ENCODE results near the gene COL8A1.
A peak's percentile ranks its signal among the peaks of the same experiment; 100 is the strongest.

Gene COL8A1

GRCh38 chr3:99781761-99782160 is 143.4 kb downstream of the COL8A1 start:
- no peaks in the 10 kb centered on the region for H3K9me2 ChIP-seq (replicated peaks; ENCODE audit: insufficient read depth, low read length)
- H3K4me3 ChIP-seq (ENCODE audit: low read length) = no peak overlapping the region
- no peak overlapping the region for H3K9ac ChIP-seq (ENCODE audit: low read length)
- no peak for DNase-seq
- H3K79me2 ChIP-seq (ENCODE audit: low read length) = no peaks in the 10 kb centered on the region
- no peaks in the 10 kb centered on the region for H3F3A ChIP-seq (ENCODE audit: insufficient read depth, low read length)
- TF ChIP-seq CTCF (IDR thresholded peaks at IDR 0.05; ENCODE audit: low read length) (no peak), EZH2phosphoT487 (IDR thresholded peaks at IDR 0.05; ENCODE audit: low read length) (no peak), EZH2 (optimal IDR thresholded peaks at IDR 0.05; ENCODE audit: low read depth, low read length) (no peak)
- H3K27ac ChIP-seq (ENCODE audit: low read length) = no peak overlapping the region
- H4K20me1 ChIP-seq (ENCODE audit: insufficient read depth, low read length) = no peaks in the 10 kb centered on the region
- H3K27me3 ChIP-seq (replicated peaks; ENCODE audit: insufficient read depth, low read length) = no peaks in the 10 kb centered on the region
- no peaks in the 10 kb centered on the region for H3K4me1 ChIP-seq (ENCODE audit: low read length)
- no peak overlapping the region for H3K4me2 ChIP-seq (ENCODE audit: low read depth, low read length)
- H3K9me3 ChIP-seq (replicated peaks; ENCODE audit: insufficient read depth, low read length) = no peaks in the 10 kb centered on the region
- no peaks in the 10 kb centered on the region for H3K36me3 ChIP-seq (replicated peaks; ENCODE audit: insufficient read depth, low read length)
- H2AFZ ChIP-seq (ENCODE audit: low read length) = no peak overlapping the region

- no peak for TF ChIP-seq EZH2phosphoT487 (IDR thresholded peaks at IDR 0.05; ENCODE audit: low read length)
- TF ChIP-seq CTCF (IDR thresholded peaks at IDR 0.05; ENCODE audit: low read length) = no peak
- TF ChIP-seq EZH2 (optimal IDR thresholded peaks at IDR 0.05; ENCODE audit: low read depth, low read length) = no peak
- Histone ChIP-seq H2AFZ (ENCODE audit: low read length) (no peak overlapping the region), H3K9me3 (replicated peaks; ENCODE audit: insufficient read depth, low read length) (no peaks in the 10 kb centered on the region), H3K79me2 (ENCODE audit: low read length) (no peaks in the 10 kb centered on the region), H3K9me2 (replicated peaks; ENCODE audit: insufficient read depth, low read length) (no peaks in the 10 kb centered on the region), H3K27me3 (replicated peaks; ENCODE audit: insufficient read depth, low read length) (no peaks in the 10 kb centered on the region), H3K9ac (ENCODE audit: low read length) (no peak overlapping the region), H4K20me1 (ENCODE audit: insufficient read depth, low read length) (no peaks in the 10 kb centered on the region), H3K4me1 (ENCODE audit: low read length) (no peaks in the 10 kb centered on the region), H3K4me2 (ENCODE audit: low read depth, low read length) (no peak overlapping the region), H3K27ac (ENCODE audit: low read length) (no peak overlapping the region), H3F3A (ENCODE audit: insufficient read depth, low read length) (no peaks in the 10 kb centered on the region), H3K36me3 (replicated peaks; ENCODE audit: insufficient read depth, low read length) (no peaks in the 10 kb centered on the region), H3K4me3 (ENCODE audit: low read length) (no peak overlapping the region)
- DNase-seq = no peak
These were observed 144.7 kb downstream of the COL8A1 start for GRCh38 chr3:99783011-99783573.

GRCh38 chr3:99789011-99789721 is 150.8 kb downstream of the COL8A1 start:
- Histone ChIP-seq H3K4me3 (ENCODE audit: low read length) (no peak overlapping the region), H3K27ac (ENCODE audit: low read length) (no peak overlapping the region), H3K9ac (ENCODE audit: low read length) (no peak overlapping the region), H3K36me3 (replicated peaks; ENCODE audit: insufficient read depth, low read length) (no peaks in the 10 kb centered on the region), H3K9me3 (replicated peaks; ENCODE audit: insufficient read depth, low read length) (no peaks in the 10 kb centered on the region), H3K27me3 (replicated peaks; ENCODE audit: insufficient read depth, low read length) (no peaks in the 10 kb centered on the region), H3F3A (ENCODE audit: insufficient read depth, low read length) (no peaks in the 10 kb centered on the region), H2AFZ (ENCODE audit: low read length) (no peak overlapping the region), H4K20me1 (ENCODE audit: insufficient read depth, low read length) (no peaks in the 10 kb centered on the region), H3K4me2 (ENCODE audit: low read depth, low read length) (no peak overlapping the region), H3K79me2 (ENCODE audit: low read length) (no peaks in the 10 kb centered on the region), H3K4me1 (ENCODE audit: low read length) (no peaks in the 10 kb centered on the region), H3K9me2 (replicated peaks; ENCODE audit: insufficient read depth, low read length) (no peaks in the 10 kb centered on the region)
- TF ChIP-seq EZH2phosphoT487 (IDR thresholded peaks at IDR 0.05; ENCODE audit: low read length) = no peak
- TF ChIP-seq EZH2 (optimal IDR thresholded peaks at IDR 0.05; ENCODE audit: low read depth, low read length) = no peak
- TF ChIP-seq CTCF (IDR thresholded peaks at IDR 0.05; ENCODE audit: low read length) = peak; percentile 72
- peak; percentile 48 for DNase-seq
